Smooth muscle cell (in vitro differentiated cells): ENCODE measurements around the gene GUCA2B. TPM values are rescaled to one million over a fixed set of nuclear protein-coding genes. Genes with fewer than 3 reads are reported as not detected.

Source experiments
- DNase-seq: peaks from one replicate; lab custom pipeline; 2025; ENCODE audit not compliant: unreplicated experiment; lab: John Stamatoyannopoulos, UW
- H2AFZ ChIP-seq: fragments of 200-600 bp; sonication (generic); 2 replicates; pipeline ENCODE4 v1.6.0; 2016; ENCODE audit warnings: antibody characterized with exemption, low read depth, mild to moderate bottlenecking
- H3F3A ChIP-seq: fragments of 200-600 bp; sonication (generic); 2 replicates; pipeline ENCODE4 v1.6.0; 2017; ENCODE audit warnings: antibody characterized with exemption, low read depth
- H3K27ac ChIP-seq: fragments of 200-600 bp; sonication (generic); 2 replicates; pipeline ENCODE4 v1.5.1; 2016; ENCODE audit warnings: low read depth, mild to moderate bottlenecking
- H3K27me3 ChIP-seq: fragments of 200-600 bp; sonication (generic); 2 replicates; pipeline ENCODE4 v1.6.1; 2016; ENCODE audit warnings: low read depth, mild to moderate bottlenecking
- H3K36me3 ChIP-seq: fragments of 200-600 bp; sonication (generic); 2 replicates; pipeline ENCODE4 v1.5.1; 2016; ENCODE audit warnings: low read depth
- H3K4me1 ChIP-seq: fragments of 200-600 bp; sonication (generic); 2 replicates; pipeline ENCODE4 v1.5.1; 2016; ENCODE audit warnings: low read depth
- H3K4me2 ChIP-seq: fragments of 200-600 bp; sonication (generic); 2 replicates; pipeline ENCODE4 v1.6.0; 2016; ENCODE audit warnings: mild to moderate bottlenecking
- H3K4me3 ChIP-seq: fragments of 200-600 bp; sonication (generic); 2 replicates; pipeline ENCODE4 v1.5.1; 2016; ENCODE audit warnings: mild to moderate bottlenecking
- H3K79me2 ChIP-seq: fragments of 200-600 bp; sonication (generic); 2 replicates; pipeline ENCODE4 v1.6.0; 2016; ENCODE audit warnings: low read depth, mild to moderate bottlenecking
- H3K9ac ChIP-seq: fragments of 200-600 bp; sonication (generic); 2 replicates; pipeline ENCODE4 v1.6.0; 2016; ENCODE audit warnings: low read depth
- H3K9me3 ChIP-seq: fragments of 200-600 bp; sonication (generic); replicated peaks from 2 replicates; pipeline ENCODE4 v1.5.1; 2016; ENCODE audit warnings: low read depth
- H4K20me1 ChIP-seq: fragments of 200-600 bp; sonication (generic); 2 replicates; pipeline ENCODE4 v1.6.0; 2016; ENCODE audit warnings: low read depth
- WGBS: methylation state at CpG from one replicate; pipeline ENCODE4 v1.1.7; 2016; ENCODE audit warnings: low lambda C conversion rate; 5-methylcytosine and 5-hydroxymethylcytosine counted together
- polyA plus RNA-seq: library from polyadenylated mRNA; unstranded; fragments of >200 nt; fragmentation: Nextera tagmentation; extraction: Ambion mirVana; gene quantifications from 2 replicates; pipeline ENCODE4 v1.2.1, GENCODE V29; 2016
- total RNA-seq: library from RNA; depleted of rRNA; stranded (reverse); fragments of >200 nt; gene quantifications from 2 replicates; pipeline ENCODE4 v1.2.3, GENCODE V29; 2014
- TF ChIP-seq, protein P1 (sequence below): fragments of 200-600 bp; sonication (generic); IDR thresholded peaks from 2 replicates; pipeline ENCODE4 v1.5.1; 2017; ENCODE audit warnings: borderline replicate concordance, mild to moderate bottlenecking, antibody characterized with exemption; ENCODE audit not compliant: insufficient read depth, poor library complexity, severe bottlenecking

The GUCA2B gene
- total and polyA plus RNA-seq, 2 experiments from 2014 or later, result not detected

DNA sequence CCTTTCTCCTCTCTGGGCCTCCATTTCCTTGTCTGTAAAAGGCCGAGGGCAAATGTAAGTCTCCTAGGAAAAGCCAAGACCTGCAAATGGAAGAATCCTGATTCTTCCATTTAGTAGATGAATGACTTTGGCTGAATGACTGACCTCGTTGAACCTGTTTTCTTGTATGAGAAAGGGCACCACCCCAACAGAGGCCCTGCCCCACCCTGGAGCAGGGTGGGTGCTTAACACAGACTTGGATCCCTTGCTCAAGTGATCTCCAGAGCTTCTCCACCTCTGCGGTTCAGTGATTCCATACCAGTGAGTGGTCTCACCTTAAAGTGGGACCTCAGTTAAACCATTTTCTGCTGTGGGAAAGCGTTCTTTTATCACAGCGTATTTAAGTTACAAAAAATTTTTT, 39.0 kb upstream of the GUCA2B start:
- Histone ChIP-seq H3F3A (no peaks in the 10 kb centered on the region), H3K27me3 (no peaks in the 10 kb centered on the region), H4K20me1 (no peaks in the 10 kb centered on the region), H3K4me2 (no peak overlapping the region), H3K79me2 (no peaks in the 10 kb centered on the region), H3K36me3 (no peaks in the 10 kb centered on the region), H3K4me1 (no peaks in the 10 kb centered on the region), H3K4me3 (no peak overlapping the region), H2AFZ (no peak overlapping the region), H3K9me3 (no peaks in the 10 kb centered on the region), H3K27ac (no peak overlapping the region), H3K9ac (no peak overlapping the region)
- 89% methylated on average over 5 of the region's 5 CpGs for whole genome bisulfite sequencing
- TF ChIP-seq, protein P1, sequence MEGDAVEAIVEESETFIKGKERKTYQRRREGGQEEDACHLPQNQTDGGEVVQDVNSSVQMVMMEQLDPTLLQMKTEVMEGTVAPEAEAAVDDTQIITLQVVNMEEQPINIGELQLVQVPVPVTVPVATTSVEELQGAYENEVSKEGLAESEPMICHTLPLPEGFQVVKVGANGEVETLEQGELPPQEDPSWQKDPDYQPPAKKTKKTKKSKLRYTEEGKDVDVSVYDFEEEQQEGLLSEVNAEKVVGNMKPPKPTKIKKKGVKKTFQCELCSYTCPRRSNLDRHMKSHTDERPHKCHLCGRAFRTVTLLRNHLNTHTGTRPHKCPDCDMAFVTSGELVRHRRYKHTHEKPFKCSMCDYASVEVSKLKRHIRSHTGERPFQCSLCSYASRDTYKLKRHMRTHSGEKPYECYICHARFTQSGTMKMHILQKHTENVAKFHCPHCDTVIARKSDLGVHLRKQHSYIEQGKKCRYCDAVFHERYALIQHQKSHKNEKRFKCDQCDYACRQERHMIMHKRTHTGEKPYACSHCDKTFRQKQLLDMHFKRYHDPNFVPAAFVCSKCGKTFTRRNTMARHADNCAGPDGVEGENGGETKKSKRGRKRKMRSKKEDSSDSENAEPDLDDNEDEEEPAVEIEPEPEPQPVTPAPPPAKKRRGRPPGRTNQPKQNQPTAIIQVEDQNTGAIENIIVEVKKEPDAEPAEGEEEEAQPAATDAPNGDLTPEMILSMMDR, result no peak
- DNase-seq, result no peak

DNA sequence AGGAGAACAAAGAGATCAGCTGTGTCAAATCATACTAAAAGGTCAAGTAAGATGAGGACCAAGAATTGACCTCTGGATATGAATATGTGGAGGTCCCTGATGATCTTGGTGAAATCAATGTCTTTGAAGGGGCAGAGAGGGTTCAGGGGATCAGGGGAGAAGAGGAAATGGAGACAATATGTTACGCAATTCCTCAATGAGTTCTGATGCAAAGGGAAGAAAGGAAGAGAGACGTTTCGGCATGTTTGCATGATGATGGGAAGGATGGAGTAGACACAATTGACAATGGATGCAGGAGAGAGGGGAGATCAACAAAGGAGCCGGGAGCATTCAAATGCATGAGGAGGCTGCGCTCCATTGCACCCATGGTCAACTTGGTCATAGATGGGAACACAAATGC, 36.0 kb upstream of the GUCA2B start:
- Histone ChIP-seq H3K27me3 (no peaks in the 10 kb centered on the region), H3K9ac (no peak overlapping the region), H3K36me3 (no peaks in the 10 kb centered on the region), H3F3A (no peaks in the 10 kb centered on the region), H3K79me2 (no peaks in the 10 kb centered on the region), H3K9me3 (no peaks in the 10 kb centered on the region), H3K27ac (no peak overlapping the region), H2AFZ (no peak overlapping the region), H3K4me3 (no peak overlapping the region), H3K4me1 (no peaks in the 10 kb centered on the region), H3K4me2 (no peak overlapping the region), H4K20me1 (no peaks in the 10 kb centered on the region)
- DNase-seq, result no peak
- 92% methylated on average over 5 of the region's 5 CpGs for WGBS
- TF ChIP-seq, protein P1, result no peak

DNA sequence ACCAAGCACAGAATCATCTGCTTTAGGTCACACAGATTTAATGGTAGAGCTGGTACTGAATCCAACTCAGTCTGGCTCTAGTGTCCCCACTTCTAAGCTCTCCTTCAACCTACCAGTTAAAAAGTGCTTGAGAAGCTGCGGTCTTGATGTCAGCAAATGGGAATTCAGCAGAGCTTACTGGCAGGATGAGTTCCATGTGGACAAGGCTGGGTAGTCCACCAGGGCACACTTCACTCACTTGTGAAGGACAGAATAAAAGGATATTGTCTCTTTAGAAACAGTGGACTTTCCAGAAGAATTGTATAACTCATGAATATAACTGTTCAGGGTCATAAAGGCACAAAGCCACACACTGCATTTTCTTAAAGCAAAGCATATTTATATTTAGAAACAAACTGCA, 35.1 kb upstream of the GUCA2B start:
- Histone ChIP-seq H3K79me2 (no peaks in the 10 kb centered on the region), H3K4me3 (no peak overlapping the region), H3K9ac (no peak overlapping the region), H3K27ac (no peak overlapping the region), H2AFZ (no peak overlapping the region), H4K20me1 (no peaks in the 10 kb centered on the region), H3F3A (no peaks in the 10 kb centered on the region), H3K4me1 (no peaks in the 10 kb centered on the region), H3K36me3 (no peaks in the 10 kb centered on the region), H3K27me3 (no peaks in the 10 kb centered on the region), H3K9me3 (no peaks in the 10 kb centered on the region), H3K4me2 (no peak overlapping the region)
- 94% methylated on average over 1 of the region's 1 CpG for WGBS
- TF ChIP-seq, protein P1, result no peak
- no peak for DNase-seq

DNA sequence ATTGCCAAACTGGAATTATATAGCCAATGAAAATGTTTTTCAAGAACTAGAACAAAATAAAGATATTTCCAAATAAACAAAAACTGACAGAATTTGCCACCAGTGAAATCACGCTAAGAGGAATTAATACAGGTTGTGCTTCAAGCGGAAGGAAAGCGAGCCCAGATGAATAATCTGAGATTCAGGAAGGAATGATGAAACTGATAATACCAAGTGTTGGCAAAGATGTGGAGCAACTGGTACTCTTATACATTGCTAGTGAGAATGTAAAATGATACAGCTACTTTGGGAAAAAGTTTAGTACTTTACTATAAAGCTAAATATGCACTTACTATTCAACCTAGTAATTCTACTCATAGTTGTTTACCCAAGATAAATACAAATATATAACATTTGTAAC, 30.8 kb upstream of the GUCA2B start:
- H3K79me2 ChIP-seq, result no peaks in the 10 kb centered on the region
- DNase-seq, result no peak
- no peaks in the 10 kb centered on the region for H3F3A ChIP-seq
- TF ChIP-seq, protein P1, result no peak
- H3K36me3 ChIP-seq, result no peaks in the 10 kb centered on the region
- no peaks in the 10 kb centered on the region for H3K9me3 ChIP-seq
- no peaks in the 10 kb centered on the region for H4K20me1 ChIP-seq
- WGBS, result 92% methylated on average over 3 of the region's 3 CpGs
- H3K9ac ChIP-seq, result no peak overlapping the region
- H3K27ac ChIP-seq, result no peak overlapping the region
- no peak overlapping the region for H2AFZ ChIP-seq
- H3K4me1 ChIP-seq, result no peaks in the 10 kb centered on the region
- H3K27me3 ChIP-seq, result peaks cover 17% of the 10 kb centered on the region
- no peak overlapping the region for H3K4me2 ChIP-seq
- H3K4me3 ChIP-seq, result no peak overlapping the region
